ENCODE data around the gene TBX15.

The TBX15 gene

GRCh38 chr1:118890851-118891384 lies 97.2 kb downstream of the TBX15 start:
- in situ Hi-C loops (cut with HindIII; ENCODE audit: low sequenced_read_pairs): no loop called here
- no peak for TF ChIP-seq CTCF (IDR thresholded peaks at IDR 0.05; ENCODE audit: low read depth, low read length, missing control alignments)
- no peak for DNase-seq (ENCODE audit: low read depth)
- H3K4me3 ChIP-seq (ENCODE audit: low read depth, low read length): no peak overlapping the region

- DNase-seq (ENCODE audit: low read depth): no peak
- no peak for TF ChIP-seq CTCF (IDR thresholded peaks at IDR 0.05; ENCODE audit: low read depth, low read length, missing control alignments)
- in situ Hi-C loops (cut with HindIII; ENCODE audit: low sequenced_read_pairs): no loop called here
- no peak overlapping the region for H3K4me3 ChIP-seq (ENCODE audit: low read depth, low read length)
Observed at GRCh38 chr1:118884946-118885345, 103.2 kb downstream of the TBX15 start.

GRCh38 chr1:118881751-118882150 lies 106.4 kb downstream of the TBX15 start:
- no peak for TF ChIP-seq CTCF (IDR thresholded peaks at IDR 0.05; ENCODE audit: low read depth, low read length, missing control alignments)
- no peak overlapping the region for H3K4me3 ChIP-seq (ENCODE audit: low read depth, low read length)
- no peak for DNase-seq (ENCODE audit: low read depth)
- in situ Hi-C loops (cut with HindIII; ENCODE audit: low sequenced_read_pairs): no loop called here

- in situ Hi-C loops (cut with HindIII; ENCODE audit: low sequenced_read_pairs): no loop called here
- no peak for TF ChIP-seq CTCF (IDR thresholded peaks at IDR 0.05; ENCODE audit: low read depth, low read length, missing control alignments)
- no peak overlapping the region for H3K4me3 ChIP-seq (ENCODE audit: low read depth, low read length)
- DNase-seq (ENCODE audit: low read depth): no peak
Observed at GRCh38 chr1:118878661-118879060, 109.5 kb downstream of the TBX15 start.

GRCh38 chr1:118877668-118878396 lies 110.3 kb downstream of the TBX15 start:
- H3K4me3 ChIP-seq (ENCODE audit: low read depth, low read length): no peak overlapping the region
- TF ChIP-seq CTCF (IDR thresholded peaks at IDR 0.05; ENCODE audit: low read depth, low read length, missing control alignments): no peak
- DNase-seq (ENCODE audit: low read depth): no peak
- in situ Hi-C loops (cut with HindIII; ENCODE audit: low sequenced_read_pairs): no loop called here

- no peak for TF ChIP-seq CTCF (IDR thresholded peaks at IDR 0.05; ENCODE audit: low read depth, low read length, missing control alignments)
- no peak overlapping the region for H3K4me3 ChIP-seq (ENCODE audit: low read depth, low read length)
- DNase-seq (ENCODE audit: low read depth): no peak
- in situ Hi-C loops (cut with HindIII; ENCODE audit: low sequenced_read_pairs): no loop called here
Observed at GRCh38 chr1:118871582-118872171, 116.5 kb downstream of the TBX15 start.

All from astrocyte of the cerebellum (primary cell).